Measurements from ENCODE around the gene TMED9. TPM values are rescaled to one million over a fixed set of nuclear protein-coding genes. Genes with fewer than 3 reads are reported as not detected.

The TMED9 gene
- total and polyA plus RNA-seq, 2 donors (not counting 3 experiments of a cell fraction or from before 2014, with no cell fraction given), result 291 to 331 TPM

GRCh38 chr5:177607115-177607451 is 15.1 kb downstream of the TMED9 start:
- intact Hi-C loops (cut with micrococcal nuclease), result loop anchor here (1.0 to 2.0 kb wide), 2 partner anchors 464 to 557 kb away; no protein-coding TSS in a partner anchor

More at GRCh38 chr5:177607115-177607451, 15.1 kb downstream of the TMED9 start:
- dilution Hi-C loops (cut with MboI; ENCODE audit: extremely low pct_ligation_motif_present, low sequenced_read_pairs), result no loop called here
- no peak for FAIRE-seq
- Histone ChIP-seq H3K9me3 (replicated peaks; ENCODE audit: control insufficient read depth, insufficient read depth, low read length) (no peaks in the 10 kb centered on the region), H3K36me3 (ENCODE audit: control insufficient read depth in 2 of 2, extremely low read depth in 1 of 2, insufficient read depth in 2 of 2, low read length in 2 of 2) (peaks cover 0 to 9% of the 10 kb centered on the region in 2 experiments), H3K79me2 (ENCODE audit: control insufficient read depth, insufficient read depth, low read length) (no peaks in the 10 kb centered on the region), H3K4me3 (replicated peaks in 1 of 3; ENCODE audit: insufficient read depth in 1 of 3, low read depth in 1 of 3, low read length in 3 of 3) (no peak overlapping the region), H3K4me2 (ENCODE audit: insufficient read depth, low read length) (no peak overlapping the region), H3K27me3 (ENCODE audit: control insufficient read depth in 2 of 2, insufficient read depth in 2 of 2, low read length in 2 of 2) (no peaks in the 10 kb centered on the region), H3K9me1 (replicated peaks; ENCODE audit: control insufficient read depth, extremely low read depth, insufficient read depth, low read length) (no peaks in the 10 kb centered on the region), H3K4me1 (ENCODE audit: control insufficient read depth, extremely low read depth, insufficient read depth, low read length) (no peaks in the 10 kb centered on the region), H2AFZ (ENCODE audit: low read depth, low read length) (no peak overlapping the region), H3K9ac (replicated peaks; ENCODE audit: extremely low read depth, insufficient read depth, low read length) (no peak overlapping the region), H4K20me1 (replicated peaks; ENCODE audit: control insufficient read depth, extremely low read depth, insufficient read depth, low read length) (no peaks in the 10 kb centered on the region), H3K27ac (ENCODE audit: insufficient read depth, low read depth, low read length) (no peak overlapping the region)
- DNase-seq (ENCODE audit: low read depth, low spot score), result no peak
- no TSS peak for BruUV-seq (replicated peaks)
- ChIA-PET POLR2A (no interaction called here), CTCF (interaction anchor here (0.6 to 1.5 kb wide), 19 partner anchors 8 to 1246 kb away, joined by 3 to 17 read pairs (median 3); partner anchors contain the start of genes KIAA1191, NHP2 and TMED9)
- no peak for TF ChIP-seq MAX (IDR thresholded peaks at IDR 0.05; ENCODE audit: insufficient read depth, insufficient read length)
- TF ChIP-seq CTCF (IDR thresholded peaks at IDR 0.05; ENCODE audit: extremely low read depth in 1 of 2, insufficient read depth in 1 of 2, low read depth in 1 of 2, low read length in 2 of 2), result no peak
- TF ChIP-seq POLR2A (IDR thresholded peaks at IDR 0.05; ENCODE audit: low read depth, low read length), result no peak
- TF ChIP-seq POLR2AphosphoS5 (IDR thresholded peaks at IDR 0.05; ENCODE audit: insufficient read depth, low read depth, low read length), result no peak
- no peak for TF ChIP-seq FOS (IDR thresholded peaks at IDR 0.05; ENCODE audit: borderline replicate concordance, insufficient read depth, low read length)
- TF ChIP-seq GATA2 (IDR thresholded peaks at IDR 0.05; ENCODE audit: insufficient read depth, insufficient read length, low read depth, low read length), result no peak
- no peak for TF ChIP-seq JUN (IDR thresholded peaks at IDR 0.05; ENCODE audit: borderline replicate concordance, insufficient read depth, insufficient read length, low read depth)
- TF ChIP-seq MYC (IDR thresholded peaks at IDR 0.05; ENCODE audit: low read depth, low read length), result no peak
- no peak for TF ChIP-seq EZH2 (IDR thresholded peaks at IDR 0.05; ENCODE audit: borderline replicate concordance, low read depth, low read length, severe bottlenecking)
